Measurements from ENCODE around the gene LRBA. TPM values are rescaled to one million over a fixed set of nuclear protein-coding genes. Genes with fewer than 3 reads are reported as not detected.

Gene LRBA
- polyA plus RNA-seq, 1 of the 3 experiments (the other 2 are of a cell fraction): 11.4 TPM

DNA sequence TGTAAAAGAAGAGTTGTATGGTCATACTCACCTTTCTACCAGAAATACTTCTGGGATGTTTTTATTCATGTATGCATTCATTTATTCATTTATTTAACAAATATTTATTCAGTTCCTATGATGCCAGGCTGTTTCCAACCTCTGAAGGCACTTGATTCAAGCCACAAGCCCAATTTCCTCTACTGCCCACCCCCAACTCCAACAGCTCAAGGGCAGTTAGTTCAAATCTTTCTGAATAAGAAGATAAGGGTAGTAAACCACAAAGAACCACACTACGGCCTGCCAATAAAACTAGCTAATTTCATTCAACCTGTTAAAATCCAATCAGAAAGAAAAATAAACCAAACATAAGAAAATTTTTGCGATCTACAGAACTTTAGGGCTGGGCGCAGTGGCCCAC, 31.2 kb downstream of the LRBA start:
- Histone ChIP-seq H3K36me3 (replicated peaks in 1 of 2; ENCODE audit: control insufficient read depth in 1 of 2, insufficient read depth in 2 of 2, low read length in 1 of 2) (no peaks in the 10 kb centered on the region), H3K27me3 (ENCODE audit: insufficient read depth) (no peaks in the 10 kb centered on the region), H4K20me1 (ENCODE audit: insufficient read depth) (no peaks in the 10 kb centered on the region), H3K4me1 (ENCODE audit: control insufficient read depth in 1 of 2, insufficient read depth in 2 of 2, low read depth in 1 of 2, low read length in 1 of 2) (no peaks in the 10 kb centered on the region), H3K9ac (no peak overlapping the region), H3F3A (replicated peaks; ENCODE audit: insufficient read depth) (no peaks in the 10 kb centered on the region), H3K27ac (ENCODE audit: low read depth in 2 of 2, low read length in 1 of 2) (no peak overlapping the region), H3K9me3 (no peaks in the 10 kb centered on the region), H3K4me2 (no peak overlapping the region), H3K4me3 (ENCODE audit: low read depth in 2 of 2, low read length in 1 of 2) (no peak overlapping the region), H3K79me2 (ENCODE audit: insufficient read depth) (peaks cover 5% of the 10 kb centered on the region; the same call in 1 of the 2 replicates), H2AFZ (ENCODE audit: low read depth) (no peak overlapping the region), H3K9me2 (no peaks in the 10 kb centered on the region)
- no peak for DNase-seq
- 86% methylated on average over 3 of the region's 3 CpGs for WGBS (ENCODE audit: low lambda C conversion rate)
- ChIA-PET CTCF (no interaction called here), POLR2A (no interaction called here)
- TF ChIP-seq, protein P1, sequence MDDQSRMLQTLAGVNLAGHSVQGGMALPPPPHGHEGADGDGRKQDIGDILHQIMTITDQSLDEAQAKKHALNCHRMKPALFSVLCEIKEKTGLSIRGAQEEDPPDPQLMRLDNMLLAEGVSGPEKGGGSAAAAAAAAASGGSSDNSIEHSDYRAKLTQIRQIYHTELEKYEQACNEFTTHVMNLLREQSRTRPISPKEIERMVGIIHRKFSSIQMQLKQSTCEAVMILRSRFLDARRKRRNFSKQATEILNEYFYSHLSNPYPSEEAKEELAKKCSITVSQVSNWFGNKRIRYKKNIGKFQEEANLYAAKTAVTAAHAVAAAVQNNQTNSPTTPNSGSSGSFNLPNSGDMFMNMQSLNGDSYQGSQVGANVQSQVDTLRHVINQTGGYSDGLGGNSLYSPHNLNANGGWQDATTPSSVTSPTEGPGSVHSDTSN (IDR thresholded peaks at IDR 0.05): no peak
- TF ChIP-seq MEF2A (IDR thresholded peaks at IDR 0.05; ENCODE audit: borderline replicate concordance, low read depth) (no peak), FOSL2 (IDR thresholded peaks at IDR 0.05; ENCODE audit: borderline replicate concordance, low read depth) (no peak), RXRA (IDR thresholded peaks at IDR 0.05; ENCODE audit: borderline replicate concordance, low read depth) (no peak), YY1 (IDR thresholded peaks at IDR 0.05; ENCODE audit: low read depth) (no peak), TEAD4 (IDR thresholded peaks at IDR 0.05; ENCODE audit: borderline replicate concordance, insufficient read depth) (no peak), POLR2AphosphoS5 (IDR thresholded peaks at IDR 0.05; ENCODE audit: low read depth, low read length) (no peak), SMC3 (IDR thresholded peaks at IDR 0.05; ENCODE audit: low read depth, low read length) (no peak), GABPA (IDR thresholded peaks at IDR 0.05; ENCODE audit: low read depth) (no peak), FOXM1 (IDR thresholded peaks at IDR 0.05; ENCODE audit: low read depth) (no peak)
- TF ChIP-seq, protein P2, sequence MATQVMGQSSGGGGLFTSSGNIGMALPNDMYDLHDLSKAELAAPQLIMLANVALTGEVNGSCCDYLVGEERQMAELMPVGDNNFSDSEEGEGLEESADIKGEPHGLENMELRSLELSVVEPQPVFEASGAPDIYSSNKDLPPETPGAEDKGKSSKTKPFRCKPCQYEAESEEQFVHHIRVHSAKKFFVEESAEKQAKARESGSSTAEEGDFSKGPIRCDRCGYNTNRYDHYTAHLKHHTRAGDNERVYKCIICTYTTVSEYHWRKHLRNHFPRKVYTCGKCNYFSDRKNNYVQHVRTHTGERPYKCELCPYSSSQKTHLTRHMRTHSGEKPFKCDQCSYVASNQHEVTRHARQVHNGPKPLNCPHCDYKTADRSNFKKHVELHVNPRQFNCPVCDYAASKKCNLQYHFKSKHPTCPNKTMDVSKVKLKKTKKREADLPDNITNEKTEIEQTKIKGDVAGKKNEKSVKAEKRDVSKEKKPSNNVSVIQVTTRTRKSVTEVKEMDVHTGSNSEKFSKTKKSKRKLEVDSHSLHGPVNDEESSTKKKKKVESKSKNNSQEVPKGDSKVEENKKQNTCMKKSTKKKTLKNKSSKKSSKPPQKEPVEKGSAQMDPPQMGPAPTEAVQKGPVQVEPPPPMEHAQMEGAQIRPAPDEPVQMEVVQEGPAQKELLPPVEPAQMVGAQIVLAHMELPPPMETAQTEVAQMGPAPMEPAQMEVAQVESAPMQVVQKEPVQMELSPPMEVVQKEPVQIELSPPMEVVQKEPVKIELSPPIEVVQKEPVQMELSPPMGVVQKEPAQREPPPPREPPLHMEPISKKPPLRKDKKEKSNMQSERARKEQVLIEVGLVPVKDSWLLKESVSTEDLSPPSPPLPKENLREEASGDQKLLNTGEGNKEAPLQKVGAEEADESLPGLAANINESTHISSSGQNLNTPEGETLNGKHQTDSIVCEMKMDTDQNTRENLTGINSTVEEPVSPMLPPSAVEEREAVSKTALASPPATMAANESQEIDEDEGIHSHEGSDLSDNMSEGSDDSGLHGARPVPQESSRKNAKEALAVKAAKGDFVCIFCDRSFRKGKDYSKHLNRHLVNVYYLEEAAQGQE (IDR thresholded peaks at IDR 0.05; ENCODE audit: low read depth, low read length): no peak
- TF ChIP-seq, protein P3, sequence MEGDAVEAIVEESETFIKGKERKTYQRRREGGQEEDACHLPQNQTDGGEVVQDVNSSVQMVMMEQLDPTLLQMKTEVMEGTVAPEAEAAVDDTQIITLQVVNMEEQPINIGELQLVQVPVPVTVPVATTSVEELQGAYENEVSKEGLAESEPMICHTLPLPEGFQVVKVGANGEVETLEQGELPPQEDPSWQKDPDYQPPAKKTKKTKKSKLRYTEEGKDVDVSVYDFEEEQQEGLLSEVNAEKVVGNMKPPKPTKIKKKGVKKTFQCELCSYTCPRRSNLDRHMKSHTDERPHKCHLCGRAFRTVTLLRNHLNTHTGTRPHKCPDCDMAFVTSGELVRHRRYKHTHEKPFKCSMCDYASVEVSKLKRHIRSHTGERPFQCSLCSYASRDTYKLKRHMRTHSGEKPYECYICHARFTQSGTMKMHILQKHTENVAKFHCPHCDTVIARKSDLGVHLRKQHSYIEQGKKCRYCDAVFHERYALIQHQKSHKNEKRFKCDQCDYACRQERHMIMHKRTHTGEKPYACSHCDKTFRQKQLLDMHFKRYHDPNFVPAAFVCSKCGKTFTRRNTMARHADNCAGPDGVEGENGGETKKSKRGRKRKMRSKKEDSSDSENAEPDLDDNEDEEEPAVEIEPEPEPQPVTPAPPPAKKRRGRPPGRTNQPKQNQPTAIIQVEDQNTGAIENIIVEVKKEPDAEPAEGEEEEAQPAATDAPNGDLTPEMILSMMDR (IDR thresholded peaks at IDR 0.05): no peak

All from SK-N-SH (cell line).